GM20431 (cell line): ENCODE data around the gene PSMD7.
"Not testable (repeated sequence)": the region's sequence is repeated elsewhere in the genome, so short reads cannot be mapped to it uniquely, and the experiment has no call there.

Experiments used
- in situ Hi-C: fragments of 300-500 bp; cut with MseI, MboI; formaldehyde crosslinking; loops from one replicate; pipeline ENCODE4 v1.15.0; 2020; ENCODE audit warnings: low sequenced_read_pairs; ENCODE audit not compliant: unreplicated experiment

Gene PSMD7

DNA sequence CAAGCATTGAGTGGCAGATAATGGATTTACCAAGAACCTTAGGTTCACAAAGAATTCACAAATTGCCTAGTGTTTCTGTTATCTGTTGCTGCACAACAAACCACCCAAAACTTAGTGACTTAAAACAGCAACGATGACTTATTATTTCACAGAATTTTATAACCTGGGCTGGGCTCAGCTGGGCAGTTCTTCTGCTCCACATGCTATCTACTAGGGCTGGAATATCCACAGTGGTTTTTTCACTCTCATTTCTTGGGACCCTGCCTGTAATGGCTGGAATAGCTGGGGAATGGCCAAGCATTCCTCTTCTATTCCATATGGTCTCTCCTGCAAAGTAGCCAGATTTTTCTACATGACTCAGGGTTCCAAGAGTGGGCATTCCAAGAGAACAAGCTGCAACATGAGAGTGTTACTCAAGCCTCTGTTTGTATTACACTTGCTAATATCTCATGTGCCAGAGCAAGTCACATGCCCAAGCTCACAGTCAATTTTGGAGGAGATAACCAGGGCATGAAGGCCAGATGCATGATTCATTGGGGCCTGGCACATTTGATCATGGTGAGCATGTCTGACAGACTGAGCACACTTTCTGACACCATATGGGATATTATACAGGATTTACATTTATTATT lies 4.9 kb upstream of the PSMD7 start:
- in situ Hi-C loops, result no loop called here

DNA sequence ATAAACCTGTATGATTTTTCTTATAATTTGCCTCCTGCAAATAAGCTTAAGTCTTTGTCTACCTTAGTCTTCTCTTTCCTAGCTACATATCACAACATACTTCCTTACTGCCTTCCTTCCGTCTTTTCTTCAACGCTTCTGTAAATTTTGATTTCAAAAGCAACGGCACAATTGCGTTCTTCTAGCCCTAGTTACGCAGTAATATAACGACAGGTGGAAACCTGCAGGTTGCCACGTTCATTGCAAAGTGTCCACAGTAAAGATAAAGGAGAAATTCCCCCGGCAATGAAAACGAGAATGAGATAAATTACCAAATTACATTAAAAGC lies 546 bp upstream of the PSMD7 start:
- in situ Hi-C loops, result no loop called here

DNA sequence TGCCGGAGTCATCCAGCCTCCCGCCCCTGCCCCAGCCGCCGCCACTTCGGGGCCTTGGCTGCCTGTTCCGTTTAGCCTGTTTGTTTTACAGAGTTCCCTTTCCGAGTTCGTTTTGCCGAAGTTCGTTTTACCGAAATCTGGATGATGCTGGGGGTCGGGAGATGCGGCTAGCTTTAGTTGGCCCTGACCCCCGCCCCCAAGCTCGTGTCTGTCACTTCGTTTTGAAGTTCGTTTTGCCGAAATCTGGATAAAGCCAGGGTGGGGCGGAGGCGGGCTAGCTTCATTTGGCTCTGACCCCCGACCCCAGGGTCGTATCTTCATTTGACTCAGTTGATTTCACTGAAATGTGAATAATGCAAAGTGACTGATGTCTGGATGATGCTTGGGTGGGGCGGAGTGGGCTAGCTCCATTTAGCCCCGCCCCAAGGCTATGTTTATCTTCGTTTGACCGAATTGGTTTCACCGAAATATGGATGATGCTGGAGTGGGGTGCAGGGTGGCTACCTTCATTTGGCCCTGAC lies 591 bp downstream of the PSMD7 start:
- in situ Hi-C loops, result no loop called here

GRCh38 chr16:74298104-74298503 lies 1.5 kb downstream of the PSMD7 start:
- in situ Hi-C loops, result no loop called here

DNA sequence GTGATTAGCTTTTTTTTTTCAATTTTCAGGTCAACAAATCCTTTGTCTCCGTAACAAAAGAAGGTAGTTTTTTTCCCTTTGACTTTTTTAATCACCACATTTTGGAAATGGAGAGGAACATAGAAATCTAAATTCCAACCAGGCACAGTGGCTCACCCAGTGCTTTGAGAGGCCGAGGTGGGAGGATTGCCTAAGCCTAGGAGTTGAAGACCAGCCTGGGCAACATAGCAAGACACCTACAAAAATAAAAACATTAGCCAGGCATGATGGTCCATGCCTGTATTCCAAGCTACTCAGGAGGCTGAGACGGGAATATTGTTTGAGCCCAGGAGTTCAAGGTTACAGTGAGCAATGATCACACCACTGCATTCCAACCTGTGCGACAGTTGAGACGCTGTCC lies 5.7 kb downstream of the PSMD7 start:
- in situ Hi-C loops, result loop anchor here (25.0 kb wide), 2 partner anchors 135 to 310 kb away; partner anchors contain the start of gene GLG1

DNA sequence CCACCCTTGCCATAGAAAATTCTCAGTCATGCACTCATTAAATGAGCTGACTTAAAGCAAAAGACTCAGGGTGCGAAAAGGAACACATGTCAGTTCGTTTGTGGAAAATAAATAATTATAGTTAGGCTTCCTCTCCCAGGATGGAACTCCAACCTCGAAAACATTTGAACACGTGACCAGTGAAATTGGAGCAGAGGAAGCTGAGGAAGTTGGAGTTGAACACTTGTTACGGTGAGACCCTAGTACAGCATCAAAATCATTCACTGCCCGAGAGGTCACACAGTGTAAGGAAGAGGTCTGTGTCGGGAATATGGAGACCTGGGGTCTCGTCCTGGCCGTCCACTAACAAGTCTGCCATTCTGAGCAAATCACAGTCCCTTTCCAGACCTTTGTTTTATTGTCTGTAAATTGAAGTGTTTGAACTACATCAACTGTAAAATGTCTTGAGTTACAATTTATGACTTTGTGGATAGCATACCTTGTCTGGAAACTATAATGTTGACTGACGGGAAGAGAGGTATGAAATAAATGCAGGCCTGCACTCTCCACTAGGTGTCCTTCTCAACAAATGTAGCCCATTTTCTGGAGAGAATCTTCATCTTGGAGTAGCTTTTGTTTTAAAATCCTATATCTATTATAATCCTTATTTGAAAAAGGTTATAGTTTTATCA lies 7.7 kb downstream of the PSMD7 start:
- in situ Hi-C loops, result loop anchor here (25.0 kb wide), 2 partner anchors 133 to 308 kb away; partner anchors contain the start of gene GLG1

DNA sequence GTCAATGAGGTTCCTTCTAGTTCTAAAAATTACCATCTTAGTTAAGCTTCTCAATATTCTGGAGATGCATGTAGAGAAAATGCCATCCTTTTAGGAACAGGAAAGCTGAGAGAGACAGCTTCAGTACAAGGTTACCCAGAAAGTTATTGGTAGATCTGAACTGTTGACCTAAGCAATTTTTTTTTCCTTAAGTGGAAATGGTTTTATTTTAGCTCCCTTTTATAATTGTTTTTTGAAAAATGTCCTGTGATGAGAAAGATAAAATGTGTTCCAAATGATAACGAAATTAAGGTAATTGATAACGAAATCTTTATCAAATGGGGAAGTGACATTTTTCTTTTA lies 8.2 kb downstream of the PSMD7 start:
- in situ Hi-C loops, result loop anchor here (25.0 kb wide), 2 partner anchors 132 to 307 kb away; partner anchors contain the start of gene GLG1

GRCh38 chr16:74305281-74305680 lies 8.7 kb downstream of the PSMD7 start:
- in situ Hi-C loops, result loop anchor here (25.0 kb wide), 2 partner anchors 132 to 307 kb away; partner anchors contain the start of gene GLG1

DNA sequence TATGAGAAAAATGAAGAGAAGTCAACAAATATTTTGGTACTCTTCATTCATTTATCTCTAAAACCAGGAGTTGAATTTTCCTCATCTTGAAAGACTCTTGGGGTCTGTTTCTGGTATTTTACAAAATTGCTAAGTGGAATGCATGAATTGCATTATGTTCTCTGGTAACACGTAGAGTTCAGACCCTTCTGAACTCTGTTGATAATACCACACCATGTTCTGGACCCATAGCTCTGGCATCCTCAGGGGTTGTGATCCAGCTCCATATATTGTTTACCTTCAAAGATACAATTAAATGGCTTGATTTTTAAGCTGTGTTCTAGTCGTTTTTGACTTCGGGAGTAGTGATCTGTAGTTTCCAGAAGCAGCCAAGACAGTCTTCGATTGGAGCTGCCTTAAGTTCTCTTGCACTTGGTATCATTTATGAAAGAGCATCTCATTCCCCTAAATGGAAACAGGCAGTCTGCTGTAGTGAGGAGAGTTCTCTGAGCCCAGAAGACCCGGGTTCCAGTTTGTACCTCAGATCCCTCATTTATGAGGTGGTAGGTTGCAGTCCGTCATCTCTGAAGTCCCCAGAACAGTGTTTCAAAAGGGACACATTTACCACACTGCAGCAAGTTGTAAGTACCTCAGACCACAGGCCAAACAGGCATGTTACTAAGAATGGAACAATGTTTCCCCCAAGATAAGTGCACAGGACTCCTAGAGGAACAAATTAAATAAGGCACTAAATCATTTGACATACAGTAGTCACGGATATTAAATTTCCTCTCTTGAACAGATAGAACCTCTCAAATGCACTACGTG lies 9.6 kb downstream of the PSMD7 start:
- in situ Hi-C loops, result loop anchor here (25.0 kb wide), 2 partner anchors 131 to 306 kb away; partner anchors contain the start of gene GLG1

DNA sequence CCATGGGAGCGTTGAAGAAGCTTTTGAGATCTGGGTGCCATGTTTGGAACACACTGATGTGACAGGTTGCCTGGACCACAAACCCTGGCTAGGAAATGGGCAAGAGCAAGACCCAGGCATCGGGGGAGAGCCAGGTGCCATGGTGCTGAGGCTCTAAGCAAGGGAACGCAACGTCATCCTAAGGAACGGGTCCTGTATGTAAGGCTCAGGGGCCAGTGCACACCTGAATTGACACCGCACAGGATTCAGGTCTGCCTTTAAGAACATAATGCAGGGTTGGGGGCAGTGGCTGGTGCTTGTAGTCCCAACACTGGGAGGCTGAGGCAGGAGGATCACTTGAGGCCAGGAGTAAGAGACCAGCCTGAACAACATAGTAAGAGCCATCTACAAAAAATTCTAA lies 10.8 kb downstream of the PSMD7 start:
- in situ Hi-C loops, result loop anchor here (25.0 kb wide), 2 partner anchors 130 to 305 kb away; partner anchors contain the start of gene GLG1

DNA sequence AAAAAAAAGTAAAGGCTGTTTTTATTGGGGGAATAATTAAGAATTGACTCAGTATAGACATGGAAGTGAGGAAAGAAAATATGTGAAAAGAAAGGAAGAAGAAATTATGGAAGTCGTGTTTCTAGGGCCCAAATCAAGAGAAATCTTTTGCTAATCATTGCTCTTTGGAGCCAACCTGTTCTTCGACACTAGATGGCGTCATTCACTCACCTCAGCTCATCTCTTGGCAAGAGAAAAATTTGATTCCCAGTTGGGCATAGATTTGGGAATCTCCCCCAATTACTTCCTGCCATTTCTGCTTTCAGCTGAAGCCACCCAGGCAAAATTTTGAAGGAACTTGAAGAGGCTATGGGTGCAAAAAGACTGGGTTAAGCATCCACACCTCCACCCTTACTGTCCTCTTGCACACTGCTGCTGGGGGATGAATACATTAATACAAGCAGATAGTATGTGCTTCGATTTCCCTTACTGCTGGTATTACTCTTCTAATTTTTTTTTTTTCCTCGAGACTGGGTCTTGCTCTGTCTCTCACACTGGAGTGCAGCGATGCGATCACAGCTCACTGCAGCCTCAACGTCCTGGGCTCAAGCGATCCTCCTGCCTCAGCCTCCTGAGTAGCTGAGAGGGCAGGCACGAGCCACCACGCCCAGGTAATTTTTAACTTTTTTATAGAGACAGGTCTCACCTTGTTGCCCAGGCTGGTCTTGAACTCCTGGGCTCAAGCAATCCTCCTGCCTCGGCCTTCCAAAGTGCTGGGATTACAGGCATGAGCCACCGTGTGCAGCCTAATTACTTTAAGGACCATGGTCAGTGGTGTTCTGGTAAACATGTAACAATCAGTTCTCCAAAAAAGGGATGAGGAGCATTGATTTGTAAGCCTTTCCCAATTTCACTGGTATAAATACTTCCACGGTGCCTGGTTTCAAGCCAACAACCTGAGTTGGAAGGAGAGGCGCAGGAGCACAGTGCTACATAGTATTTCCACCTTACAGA lies 13.5 kb downstream of the PSMD7 start:
- in situ Hi-C loops, result loop anchor here (25.0 kb wide), 2 partner anchors 127 to 302 kb away; partner anchors contain the start of gene GLG1

DNA sequence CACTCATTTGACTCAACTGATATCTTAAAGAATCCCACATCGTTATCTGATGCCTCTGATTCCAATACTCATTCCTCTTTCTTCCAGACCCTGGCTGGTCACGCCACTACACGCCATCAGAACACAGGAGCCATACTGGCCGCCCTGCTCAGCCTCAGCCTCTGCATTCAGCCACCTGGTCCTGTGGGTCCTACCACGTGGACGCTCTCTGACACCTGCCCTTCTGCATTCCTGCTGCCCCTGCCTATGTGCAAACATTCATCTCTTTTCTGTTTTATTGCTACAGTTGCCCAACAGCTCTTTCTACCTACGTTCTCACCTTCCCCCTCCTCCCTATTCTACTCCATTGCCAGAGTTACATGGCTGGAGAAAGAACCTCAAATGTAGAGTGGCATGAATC lies 18.4 kb downstream of the PSMD7 start:
- in situ Hi-C loops, result loop anchor here (25.0 kb wide), 2 partner anchors 122 to 297 kb away; partner anchors contain the start of gene GLG1

GRCh38 chr16:74320707-74321106 lies 24.1 kb downstream of the PSMD7 start:
- in situ Hi-C loops, result loop anchor here (25.0 kb wide), 2 partner anchors 117 to 292 kb away; partner anchors contain the start of gene GLG1

- in situ Hi-C loops, result loop anchor here (25.0 kb wide), 2 partner anchors 116 to 291 kb away; partner anchors contain the start of gene GLG1
Observed at GRCh38 chr16:74321356-74321755, 24.7 kb downstream of the PSMD7 start.

GRCh38 chr16:74322301-74322710 lies 25.7 kb downstream of the PSMD7 start:
- in situ Hi-C loops, result loop anchor here (25.0 kb wide), 2 partner anchors 115 to 290 kb away; partner anchors contain the start of gene GLG1

GRCh38 chr16:74324777-74325176 lies 28.2 kb downstream of the PSMD7 start:
- in situ Hi-C loops, result loop anchor here (25.0 kb wide), 2 partner anchors 113 to 288 kb away; partner anchors contain the start of gene GLG1

- in situ Hi-C loops, result no loop called here
Observed at GRCh38 chr16:74325641-74326040, 29.0 kb downstream of the PSMD7 start.

DNA sequence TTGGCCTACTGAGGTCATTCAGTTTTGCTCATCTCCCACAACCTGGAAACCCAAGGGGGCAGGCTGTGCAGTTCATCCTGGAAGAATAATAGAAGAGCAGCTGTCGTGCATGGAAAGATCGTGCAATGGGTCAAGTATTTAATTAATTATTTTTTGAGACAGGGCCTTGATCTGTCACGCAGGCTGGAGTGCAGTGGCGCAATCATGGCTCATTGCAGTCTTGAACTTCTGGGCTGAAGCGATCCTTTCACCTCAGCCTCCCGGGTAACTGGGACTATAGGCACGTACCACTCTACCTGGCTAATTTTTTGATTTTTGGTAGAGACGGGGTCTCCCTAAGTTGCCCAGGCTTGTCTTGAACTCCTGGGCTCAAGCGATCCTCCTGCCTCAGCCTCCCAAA lies 31.7 kb downstream of the PSMD7 start:
- in situ Hi-C loops, result not testable (repeated sequence)

GRCh38 chr16:74332469-74332868 lies 35.9 kb downstream of the PSMD7 start:
- in situ Hi-C loops, result not testable (repeated sequence)
